ENCODE results near the gene ARFIP1.
"Not testable (repeated sequence)": the region's sequence is repeated elsewhere in the genome, so short reads cannot be mapped to it uniquely, and the experiment has no call there.

The ARFIP1 gene

DNA sequence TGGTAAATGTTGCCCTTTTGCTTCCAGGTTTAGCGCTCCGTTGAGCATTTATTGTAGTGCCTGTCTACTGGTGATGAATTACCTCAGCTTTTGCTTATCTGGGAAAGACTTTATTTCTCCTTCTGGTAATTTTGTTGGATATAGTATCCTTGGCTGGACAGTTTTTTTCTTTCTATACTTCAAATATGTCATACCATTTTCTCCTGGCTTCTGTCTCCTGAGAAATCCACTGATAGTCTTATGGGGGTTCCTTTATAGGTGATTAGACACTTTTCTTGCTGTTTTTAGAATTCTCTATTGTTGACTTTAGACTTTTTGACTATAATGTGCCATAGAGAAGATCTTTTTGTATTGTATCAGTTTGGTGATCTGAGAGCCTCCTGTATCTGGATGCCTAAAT lies 73.5 kb downstream of the ARFIP1 start:
- no peaks in the 10 kb centered on the region for H3K36me3 ChIP-seq (ENCODE audit: control insufficient read depth in 2 of 2, insufficient read depth in 1 of 2, low read length in 2 of 2)
- H3K27ac ChIP-seq (ENCODE audit: extremely low read depth, low read depth, low read length): no peak overlapping the region
- no peaks in the 10 kb centered on the region for H3K9me3 ChIP-seq (ENCODE audit: control insufficient read depth, insufficient read depth, low read depth, low read length)
- ChIA-PET CTCF (interaction anchor here (0.6 to 1.6 kb wide), 3 partner anchors 88 to 598 kb away, joined by 3 to 4 read pairs (median 4); no protein-coding TSS in a partner anchor), POLR2A (no interaction called here)
- H3K4me3 ChIP-seq (ENCODE audit: low read depth, low read length): no peak overlapping the region
- no peaks in the 10 kb centered on the region for H3K4me1 ChIP-seq (ENCODE audit: control insufficient read depth, insufficient read depth, low read length)
- TF ChIP-seq ZNF155 (tag by site-specific recombination; IDR thresholded peaks at IDR 0.05): no peak
- TF ChIP-seq EGR2 (tag by site-specific recombination; IDR thresholded peaks at IDR 0.05; ENCODE audit: low read depth): no peak
- TF ChIP-seq, protein P1, sequence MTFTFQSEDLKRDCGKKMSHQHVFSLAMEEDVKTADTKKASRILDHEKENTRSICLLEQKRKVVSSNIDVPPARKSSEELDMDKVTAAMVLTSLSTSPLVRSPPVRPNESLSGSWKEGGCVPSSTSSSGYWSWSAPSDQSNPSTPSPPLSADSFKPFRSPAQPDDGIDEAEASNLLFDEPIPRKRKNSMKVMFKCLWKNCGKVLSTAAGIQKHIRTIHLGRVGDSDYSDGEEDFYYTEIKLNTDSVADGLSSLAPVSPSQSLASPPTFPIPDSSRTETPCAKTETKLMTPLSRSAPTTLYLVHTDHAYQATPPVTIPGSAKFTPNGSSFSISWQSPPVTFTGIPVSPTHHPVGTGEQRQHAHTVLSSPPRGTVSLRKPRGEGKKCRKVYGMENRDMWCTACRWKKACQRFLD (tag by site-specific recombination; IDR thresholded peaks at IDR 0.05): no peak
- TF ChIP-seq, protein P2, sequence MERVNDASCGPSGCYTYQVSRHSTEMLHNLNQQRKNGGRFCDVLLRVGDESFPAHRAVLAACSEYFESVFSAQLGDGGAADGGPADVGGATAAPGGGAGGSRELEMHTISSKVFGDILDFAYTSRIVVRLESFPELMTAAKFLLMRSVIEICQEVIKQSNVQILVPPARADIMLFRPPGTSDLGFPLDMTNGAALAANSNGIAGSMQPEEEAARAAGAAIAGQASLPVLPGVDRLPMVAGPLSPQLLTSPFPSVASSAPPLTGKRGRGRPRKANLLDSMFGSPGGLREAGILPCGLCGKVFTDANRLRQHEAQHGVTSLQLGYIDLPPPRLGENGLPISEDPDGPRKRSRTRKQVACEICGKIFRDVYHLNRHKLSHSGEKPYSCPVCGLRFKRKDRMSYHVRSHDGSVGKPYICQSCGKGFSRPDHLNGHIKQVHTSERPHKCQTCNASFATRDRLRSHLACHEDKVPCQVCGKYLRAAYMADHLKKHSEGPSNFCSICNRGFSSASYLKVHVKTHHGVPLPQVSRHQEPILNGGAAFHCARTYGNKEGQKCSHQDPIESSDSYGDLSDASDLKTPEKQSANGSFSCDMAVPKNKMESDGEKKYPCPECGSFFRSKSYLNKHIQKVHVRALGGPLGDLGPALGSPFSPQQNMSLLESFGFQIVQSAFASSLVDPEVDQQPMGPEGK (tag by site-specific recombination; IDR thresholded peaks at IDR 0.05): no peak
- no peak for TF ChIP-seq ZNF707 (tag by site-specific recombination; IDR thresholded peaks at IDR 0.05)
- TF ChIP-seq, protein P3, sequence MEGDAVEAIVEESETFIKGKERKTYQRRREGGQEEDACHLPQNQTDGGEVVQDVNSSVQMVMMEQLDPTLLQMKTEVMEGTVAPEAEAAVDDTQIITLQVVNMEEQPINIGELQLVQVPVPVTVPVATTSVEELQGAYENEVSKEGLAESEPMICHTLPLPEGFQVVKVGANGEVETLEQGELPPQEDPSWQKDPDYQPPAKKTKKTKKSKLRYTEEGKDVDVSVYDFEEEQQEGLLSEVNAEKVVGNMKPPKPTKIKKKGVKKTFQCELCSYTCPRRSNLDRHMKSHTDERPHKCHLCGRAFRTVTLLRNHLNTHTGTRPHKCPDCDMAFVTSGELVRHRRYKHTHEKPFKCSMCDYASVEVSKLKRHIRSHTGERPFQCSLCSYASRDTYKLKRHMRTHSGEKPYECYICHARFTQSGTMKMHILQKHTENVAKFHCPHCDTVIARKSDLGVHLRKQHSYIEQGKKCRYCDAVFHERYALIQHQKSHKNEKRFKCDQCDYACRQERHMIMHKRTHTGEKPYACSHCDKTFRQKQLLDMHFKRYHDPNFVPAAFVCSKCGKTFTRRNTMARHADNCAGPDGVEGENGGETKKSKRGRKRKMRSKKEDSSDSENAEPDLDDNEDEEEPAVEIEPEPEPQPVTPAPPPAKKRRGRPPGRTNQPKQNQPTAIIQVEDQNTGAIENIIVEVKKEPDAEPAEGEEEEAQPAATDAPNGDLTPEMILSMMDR (tag by site-specific recombination; IDR thresholded peaks at IDR 0.05): no peak
- no peak for TF ChIP-seq YY1 (tag by site-specific recombination; IDR thresholded peaks at IDR 0.05)
- TF ChIP-seq SETDB1 (IDR thresholded peaks at IDR 0.05; ENCODE audit: insufficient read length, low read length): peak; percentile 93
- TF ChIP-seq ZNF791 (tag by site-specific recombination; IDR thresholded peaks at IDR 0.05): peak; percentile 97
- TF ChIP-seq ZNF626 (tag by site-specific recombination; IDR thresholded peaks at IDR 0.05): 0 out of 2 replicates have a peak, but pooled peaks have one; percentile 31
- TF ChIP-seq ZNF792 (tag by site-specific recombination; IDR thresholded peaks at IDR 0.05): no peak
- TF ChIP-seq ZNF677 (tag by site-specific recombination; IDR thresholded peaks at IDR 0.05): 0 out of 2 replicates have a peak, but pooled peaks have one; percentile 43
- peak; percentile 48; the same call in 1 of the 2 replicates for TF ChIP-seq TRIM28 (IDR thresholded peaks at IDR 0.05; ENCODE audit: borderline replicate concordance, low read length)
- TF ChIP-seq ZNF266 (tag by site-specific recombination; IDR thresholded peaks at IDR 0.05; ENCODE audit: low read depth): no peak
- no peak for TF ChIP-seq ZNF654 (tag by site-specific recombination; IDR thresholded peaks at IDR 0.05; ENCODE audit: low read depth)

DNA sequence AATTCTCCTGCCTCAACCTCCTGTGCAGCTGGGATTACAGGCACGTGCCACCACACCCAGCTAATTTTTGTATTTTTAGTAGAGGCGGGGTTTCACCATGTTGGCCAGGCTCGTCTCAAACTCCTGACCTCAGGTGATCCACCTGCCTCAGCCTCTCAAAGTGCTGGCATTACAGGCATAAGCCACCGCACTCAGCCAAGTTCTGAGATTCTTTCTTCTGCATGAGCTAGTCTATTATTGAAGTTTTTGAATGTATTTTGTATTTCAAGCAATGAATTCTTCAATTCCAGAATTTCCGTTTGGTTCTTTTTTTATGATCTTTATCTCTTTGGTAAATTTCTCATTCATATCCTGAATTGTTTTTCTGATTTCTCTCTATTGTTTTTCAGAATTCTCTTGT lies 74.3 kb downstream of the ARFIP1 start:
- CTCF ChIA-PET: not testable (repeated sequence)

DNA sequence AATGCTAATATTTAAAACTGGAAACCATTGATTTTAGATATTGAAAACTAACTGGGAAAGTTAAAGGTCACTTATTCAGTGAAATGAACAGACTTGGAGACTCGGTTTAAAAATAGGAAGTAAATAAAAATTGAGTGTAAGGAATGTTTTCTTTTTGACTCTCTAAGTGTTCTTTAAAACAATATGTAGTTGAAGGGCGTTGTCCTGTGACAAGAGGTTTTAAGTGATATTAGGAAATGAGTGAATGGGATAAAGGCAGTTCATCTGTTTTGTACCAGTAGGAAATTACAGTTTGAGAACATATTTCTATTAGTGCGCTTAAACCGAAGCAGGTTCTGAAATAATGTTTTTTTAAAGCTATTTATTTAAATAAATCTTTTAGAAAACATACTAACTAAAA lies 77.2 kb downstream of the ARFIP1 start:
- no peak overlapping the region for H3K27ac ChIP-seq (ENCODE audit: extremely low read depth, low read depth, low read length)
- no peaks in the 10 kb centered on the region for H3K4me1 ChIP-seq (ENCODE audit: control insufficient read depth, insufficient read depth, low read length)
- POLR2A ChIA-PET: no interaction called here
- no peak overlapping the region for H3K4me3 ChIP-seq (ENCODE audit: low read depth, low read length)
- H3K36me3 ChIP-seq (ENCODE audit: control insufficient read depth in 2 of 2, insufficient read depth in 1 of 2, low read length in 2 of 2): no peaks in the 10 kb centered on the region
- H3K9me3 ChIP-seq (ENCODE audit: control insufficient read depth, insufficient read depth, low read depth, low read length): no peaks in the 10 kb centered on the region
- CTCF ChIA-PET: interaction anchor here (0.6 to 1.2 kb wide), 2 partner anchors 10 to 75 kb away, joined by 3 to 4 read pairs; no protein-coding TSS in a partner anchor
- TF ChIP-seq KLF10 (tag by site-specific recombination; IDR thresholded peaks at IDR 0.05) (no peak), BCL11B (tag by site-specific recombination; IDR thresholded peaks at IDR 0.05; ENCODE audit: low read depth) (no peak), ZNF629 (tag by site-specific recombination; IDR thresholded peaks at IDR 0.05) (no peak), ZNF776 (tag by site-specific recombination; IDR thresholded peaks at IDR 0.05; ENCODE audit: borderline replicate concordance) (no peak)
- TF ChIP-seq, protein P4, sequence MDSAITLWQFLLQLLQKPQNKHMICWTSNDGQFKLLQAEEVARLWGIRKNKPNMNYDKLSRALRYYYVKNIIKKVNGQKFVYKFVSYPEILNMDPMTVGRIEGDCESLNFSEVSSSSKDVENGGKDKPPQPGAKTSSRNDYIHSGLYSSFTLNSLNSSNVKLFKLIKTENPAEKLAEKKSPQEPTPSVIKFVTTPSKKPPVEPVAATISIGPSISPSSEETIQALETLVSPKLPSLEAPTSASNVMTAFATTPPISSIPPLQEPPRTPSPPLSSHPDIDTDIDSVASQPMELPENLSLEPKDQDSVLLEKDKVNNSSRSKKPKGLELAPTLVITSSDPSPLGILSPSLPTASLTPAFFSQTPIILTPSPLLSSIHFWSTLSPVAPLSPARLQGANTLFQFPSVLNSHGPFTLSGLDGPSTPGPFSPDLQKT (IDR thresholded peaks at IDR 0.05; ENCODE audit: borderline replicate concordance, low read depth, low read length): no peak

More for the DNA sequence above, 74.3 kb downstream of the ARFIP1 start:
- H3K9me3 ChIP-seq (ENCODE audit: control insufficient read depth, insufficient read depth, low read depth, low read length); POLR2A ChIA-PET; H3K27ac ChIP-seq (ENCODE audit: extremely low read depth, low read depth, low read length); H3K4me3 ChIP-seq (ENCODE audit: low read depth, low read length); H3K36me3 ChIP-seq (ENCODE audit: control insufficient read depth in 2 of 2, insufficient read depth in 1 of 2, low read length in 2 of 2); H3K4me1 ChIP-seq (ENCODE audit: control insufficient read depth, insufficient read depth, low read length): not testable (repeated sequence)
